HL-60/S4 (cell line): Measurements from ENCODE around the gene HM13.
"Not testable (repeated sequence)": the region's sequence is repeated elsewhere in the genome, so short reads cannot be mapped to it uniquely, and the experiment has no call there.

Source experiments
- in situ Hi-C: fragments of 300-500 bp; cut with MboI; formaldehyde crosslinking; loops from 2 replicates; pipeline ENCODE4 v1.14.3; 2022; ENCODE audit warnings: low sequenced_read_pairs

Gene HM13

GRCh38 chr20:31605031-31605901 lies 91.0 kb downstream of the HM13 start, which contains the start of gene ID1:
ID1 (plus strand) TSS chr20:31605289; CDS start chr20:31605388, 99 bp downstream.
- in situ Hi-C loops: no loop called here

- in situ Hi-C loops: no loop called here
Observed at GRCh38 chr20:31605902-31606803, 91.9 kb downstream of the HM13 start.

- in situ Hi-C loops: no loop called here
Observed at GRCh38 chr20:31606804-31607639, 92.8 kb downstream of the HM13 start.

- in situ Hi-C loops: no loop called here
Observed at GRCh38 chr20:31607640-31608250, 93.5 kb downstream of the HM13 start.

- in situ Hi-C loops: no loop called here
Observed at GRCh38 chr20:31608251-31608945, 94.2 kb downstream of the HM13 start.

- in situ Hi-C loops: not testable (repeated sequence)
Observed at GRCh38 chr20:31612271-31612640, 98.0 kb downstream of the HM13 start.

GRCh38 chr20:31615416-31615815 lies 101.2 kb downstream of the HM13 start:
- in situ Hi-C loops: loop anchor here (5.0 kb wide), 1 partner anchor 53 kb away; no protein-coding TSS in a partner anchor

- in situ Hi-C loops: loop anchor here (5.0 kb wide), 1 partner anchor 55 kb away; no protein-coding TSS in a partner anchor
Observed at GRCh38 chr20:31617432-31618104, 103.3 kb downstream of the HM13 start.
